Measurements from ENCODE around the gene CACTIN.

CACTIN gene

DNA sequence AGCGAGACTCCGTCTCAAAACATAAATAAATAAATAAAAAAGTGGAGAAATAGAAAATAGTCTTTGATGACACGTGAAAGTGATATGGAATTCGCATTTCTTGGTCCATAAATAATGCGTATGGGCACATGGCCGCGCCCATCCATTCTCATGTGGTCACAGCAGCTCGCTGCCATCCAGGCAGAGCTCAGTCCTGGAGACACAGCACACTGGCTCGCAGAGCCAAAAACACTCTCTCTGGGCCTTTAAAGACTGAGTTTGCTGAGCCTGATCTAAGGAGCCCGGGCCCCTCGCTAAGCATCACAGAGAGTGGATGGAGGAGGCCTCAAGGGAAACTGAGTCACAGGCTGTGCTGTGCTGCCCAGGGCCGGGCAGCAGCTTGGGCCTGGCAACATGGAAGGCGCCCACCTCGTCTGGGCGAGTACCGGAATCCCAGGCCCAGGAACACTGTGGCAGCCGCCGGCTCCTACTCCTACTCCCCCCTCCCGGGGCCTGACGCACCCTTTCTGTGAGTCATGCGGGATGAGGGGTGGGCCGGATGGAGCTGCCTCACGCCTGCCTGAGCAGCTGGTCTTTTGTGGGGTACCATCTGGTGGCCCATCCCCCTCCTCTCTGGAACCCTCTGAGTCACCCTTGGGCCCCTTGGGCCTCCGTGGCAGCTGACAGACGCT is 28.9 kb upstream of the CACTIN start:
- peaks cover 27% of the 10 kb centered on the region for H3K36me3 Mint-ChIP-seq (ENCODE audit: low read depth)
- TF ChIP-seq, protein P1, sequence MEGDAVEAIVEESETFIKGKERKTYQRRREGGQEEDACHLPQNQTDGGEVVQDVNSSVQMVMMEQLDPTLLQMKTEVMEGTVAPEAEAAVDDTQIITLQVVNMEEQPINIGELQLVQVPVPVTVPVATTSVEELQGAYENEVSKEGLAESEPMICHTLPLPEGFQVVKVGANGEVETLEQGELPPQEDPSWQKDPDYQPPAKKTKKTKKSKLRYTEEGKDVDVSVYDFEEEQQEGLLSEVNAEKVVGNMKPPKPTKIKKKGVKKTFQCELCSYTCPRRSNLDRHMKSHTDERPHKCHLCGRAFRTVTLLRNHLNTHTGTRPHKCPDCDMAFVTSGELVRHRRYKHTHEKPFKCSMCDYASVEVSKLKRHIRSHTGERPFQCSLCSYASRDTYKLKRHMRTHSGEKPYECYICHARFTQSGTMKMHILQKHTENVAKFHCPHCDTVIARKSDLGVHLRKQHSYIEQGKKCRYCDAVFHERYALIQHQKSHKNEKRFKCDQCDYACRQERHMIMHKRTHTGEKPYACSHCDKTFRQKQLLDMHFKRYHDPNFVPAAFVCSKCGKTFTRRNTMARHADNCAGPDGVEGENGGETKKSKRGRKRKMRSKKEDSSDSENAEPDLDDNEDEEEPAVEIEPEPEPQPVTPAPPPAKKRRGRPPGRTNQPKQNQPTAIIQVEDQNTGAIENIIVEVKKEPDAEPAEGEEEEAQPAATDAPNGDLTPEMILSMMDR (IDR thresholded peaks at IDR 0.05) = no peak
- no peak for DNase-seq
- no peaks in the 10 kb centered on the region for H3K4me1 Mint-ChIP-seq
- no peaks in the 10 kb centered on the region for H3K27me3 Mint-ChIP-seq (ENCODE audit: low read depth, poor library complexity)
- no peak overlapping the region for H3K4me3 Mint-ChIP-seq
- no peak overlapping the region for H3K27ac Mint-ChIP-seq
- no peaks in the 10 kb centered on the region for H3K9me3 Mint-ChIP-seq

DNA sequence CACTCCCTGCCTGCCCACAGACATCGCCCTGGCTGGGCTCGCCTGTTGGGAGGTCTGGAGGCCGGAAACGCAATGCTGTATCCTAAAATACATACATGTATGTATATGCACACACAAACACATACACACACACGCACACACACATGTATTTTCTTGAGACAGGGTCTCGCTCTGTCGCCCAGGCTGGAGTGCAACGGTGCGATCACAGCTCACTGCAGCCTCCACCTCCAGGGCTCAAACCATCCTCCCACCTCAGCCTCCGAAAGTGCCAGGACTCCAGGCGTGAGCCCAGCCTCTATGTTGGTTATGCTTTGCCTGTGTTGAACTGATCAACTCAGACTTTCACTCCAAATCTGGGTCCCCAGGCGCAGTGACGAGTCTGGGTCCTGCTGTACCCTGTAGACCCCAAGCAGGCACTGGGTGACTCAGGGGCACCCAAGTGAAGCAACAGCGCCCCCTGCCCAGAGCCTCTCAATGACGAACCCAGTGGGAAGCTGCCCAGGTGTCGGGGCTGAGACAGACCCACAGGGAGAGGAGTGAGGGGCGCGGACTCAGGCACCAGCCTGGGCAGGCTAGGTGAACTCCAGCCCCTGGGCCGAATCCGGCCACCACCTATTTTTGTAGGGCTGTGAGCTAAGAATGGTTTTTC is 27.4 kb upstream of the CACTIN start:
- H3K4me3 Mint-ChIP-seq = no peak overlapping the region
- no peaks in the 10 kb centered on the region for H3K4me1 Mint-ChIP-seq
- TF ChIP-seq, protein P1 (IDR thresholded peaks at IDR 0.05) = no peak
- H3K36me3 Mint-ChIP-seq (ENCODE audit: low read depth) = peaks cover 27% of the 10 kb centered on the region
- no peaks in the 10 kb centered on the region for H3K9me3 Mint-ChIP-seq
- no peak for DNase-seq
- H3K27me3 Mint-ChIP-seq (ENCODE audit: low read depth, poor library complexity) = no peaks in the 10 kb centered on the region
- no peak overlapping the region for H3K27ac Mint-ChIP-seq

DNA sequence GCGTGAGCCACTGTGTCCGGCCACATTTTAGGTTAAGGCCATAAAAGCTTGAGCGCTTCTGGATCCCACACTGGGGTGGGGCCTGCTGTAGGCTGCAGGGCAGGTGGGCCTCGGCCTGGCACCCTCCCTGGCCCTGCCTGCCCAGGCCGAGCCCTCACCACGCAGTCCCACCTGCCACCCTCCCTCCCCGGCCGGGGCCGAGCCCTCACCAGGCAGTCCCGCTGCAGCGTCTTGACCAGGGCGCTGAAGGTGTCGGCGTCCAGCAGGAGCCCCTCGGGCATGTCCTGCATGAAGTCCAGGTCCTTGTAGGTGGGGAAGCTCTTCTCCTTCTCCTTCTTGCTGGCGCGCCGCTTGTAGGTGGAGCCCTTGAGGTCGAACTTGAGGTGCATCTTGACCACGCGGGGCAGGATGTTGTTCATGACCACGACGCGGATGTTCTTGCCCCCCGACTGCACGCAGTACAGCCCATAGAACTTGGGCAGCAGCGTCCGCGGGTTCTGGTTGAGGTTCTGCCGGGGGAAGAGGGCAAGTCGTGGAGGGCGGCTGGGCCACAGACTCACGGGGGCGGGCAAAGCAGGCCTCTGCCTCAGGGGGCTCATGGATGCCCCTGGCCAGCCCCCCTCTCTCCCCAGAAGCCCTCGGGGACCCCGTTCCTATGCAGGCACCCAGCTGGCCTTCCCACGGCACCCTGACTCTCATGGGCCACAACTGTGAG is 26.6 kb upstream of the CACTIN start:
- Mint-ChIP-seq H3K4me3 (no peak overlapping the region), H3K27me3 (ENCODE audit: low read depth, poor library complexity) (no peaks in the 10 kb centered on the region), H3K27ac (no peak overlapping the region), H3K9me3 (no peaks in the 10 kb centered on the region), H3K36me3 (ENCODE audit: low read depth) (peaks cover 24% of the 10 kb centered on the region), H3K4me1 (no peaks in the 10 kb centered on the region)
- no peak for DNase-seq
- TF ChIP-seq, protein P1 (IDR thresholded peaks at IDR 0.05) = no peak

DNA sequence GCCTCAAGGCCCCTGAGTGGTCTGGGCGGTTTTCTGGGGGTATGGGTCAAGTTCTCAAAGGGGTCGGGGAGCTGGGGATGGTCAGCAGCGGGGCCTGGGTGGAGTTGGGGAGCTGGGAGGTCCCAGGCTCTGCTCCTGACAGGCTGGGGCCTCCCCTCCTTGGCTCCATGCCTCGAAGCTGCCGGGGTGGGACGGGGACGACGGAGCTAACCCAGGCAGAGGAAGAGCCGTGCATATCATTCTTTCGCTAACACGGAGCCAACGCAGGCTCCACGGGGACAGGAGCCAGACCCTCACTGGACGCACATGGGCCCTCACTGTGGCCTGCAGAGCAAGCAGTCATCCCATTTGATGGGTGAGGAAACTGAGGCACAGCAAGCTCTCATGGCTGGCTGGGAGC is 25.8 kb upstream of the CACTIN start:
- H3K4me3 Mint-ChIP-seq = no peak overlapping the region

GRCh38 chr19:3651684-3652083 is 25.1 kb upstream of the CACTIN start:
- Mint-ChIP-seq H3K4me3 (no peak overlapping the region), H3K27ac (no peak overlapping the region), H3K36me3 (ENCODE audit: low read depth) (peaks cover 15% of the 10 kb centered on the region), H3K4me1 (no peaks in the 10 kb centered on the region), H3K27me3 (ENCODE audit: low read depth, poor library complexity) (no peaks in the 10 kb centered on the region), H3K9me3 (no peaks in the 10 kb centered on the region)
- DNase-seq = no peak
- TF ChIP-seq, protein P1 (IDR thresholded peaks at IDR 0.05) = no peak

More for the DNA sequence above, 25.8 kb upstream of the CACTIN start:
- no peaks in the 10 kb centered on the region for H3K9me3 Mint-ChIP-seq
- no peak overlapping the region for H3K27ac Mint-ChIP-seq
- no peaks in the 10 kb centered on the region for H3K4me1 Mint-ChIP-seq
- DNase-seq = no peak
- peaks cover 21% of the 10 kb centered on the region for H3K36me3 Mint-ChIP-seq (ENCODE audit: low read depth)
- H3K27me3 Mint-ChIP-seq (ENCODE audit: low read depth, poor library complexity) = no peaks in the 10 kb centered on the region
- TF ChIP-seq, protein P1 (IDR thresholded peaks at IDR 0.05) = no peak

Data from nephron progenitor cell (in vitro differentiated cells).